IMR-90 (cell line): ENCODE data around the gene PDZRN3. TPM values are rescaled to one million over a fixed set of nuclear protein-coding genes. Genes with fewer than 3 reads are reported as not detected.

ENCODE experiments used
- ATAC-seq: fragments of 200-7000 bp; cut with Tn5 transposase; 2 replicates; pipeline ENCODE4 v1.9.1; 2020; ENCODE audit warnings: low read depth, mild to moderate bottlenecking, moderate library complexity
- BruUV-seq: library from RNA; stranded (reverse); fragments of 400-500 nt; replicated peaks from 2 replicates; lab custom pipeline; 2021; lab: Mats Ljungman, UMichigan
- CTCF ChIA-PET: fragments of 300-600 bp; formaldehyde crosslinking; extraction: SDS; loops from one replicate; lab custom pipeline; 2021; ENCODE audit warnings: antibody characterized with exemption; lab: Yijun Ruan, JAX
- POLR2A ChIA-PET: fragments of 300-600 bp; sonication (Branson Sonifier 250); formaldehyde crosslinking; loops from one replicate; lab custom pipeline; 2022; ENCODE audit warnings: antibody characterized with exemption; ENCODE audit not compliant: unreplicated experiment; lab: Charles Lee
- DNase-seq: peaks from one replicate; pipeline ENCODE4 v3.0.0; 2013
- H2AFZ ChIP-seq: replicated peaks from 2 replicates; pipeline ENCODE3; 2013; ENCODE audit warnings: low read length, mild to moderate bottlenecking; ENCODE audit not compliant: poor library complexity
- H2AK5ac ChIP-seq: 2 replicates; pipeline ENCODE4 v1.6.1; 2013; ENCODE audit warnings: low read depth, low read length, inconsistent platforms
- H2AK9ac ChIP-seq: replicated peaks from 2 replicates; pipeline ENCODE3; 2013; ENCODE audit warnings: mild to moderate bottlenecking, low read depth, low read length, moderate library complexity; ENCODE audit not compliant: poor library complexity
- H2BK120ac ChIP-seq: 2 replicates; pipeline ENCODE4 v1.6.1; 2013; ENCODE audit warnings: low read depth, low read length, inconsistent platforms
- H2BK15ac ChIP-seq: 3 replicates; pipeline ENCODE4 v1.6.1; 2013; ENCODE audit warnings: low read depth, low read length, inconsistent platforms
- H2BK20ac ChIP-seq: 2 replicates; pipeline ENCODE4 v1.6.1; 2013; ENCODE audit warnings: low read depth, mild to moderate bottlenecking, inconsistent platforms, low read length, moderate library complexity
- H2BK5ac ChIP-seq: 2 replicates; pipeline ENCODE4 v1.6.1; 2013; ENCODE audit warnings: mild to moderate bottlenecking, low read depth, low read length, inconsistent platforms; ENCODE audit not compliant: poor library complexity, severe bottlenecking
- H3K14ac ChIP-seq: replicated peaks from 2 replicates; pipeline ENCODE4 v1.6.1; 2013; ENCODE audit warnings: low read depth, low read length, inconsistent platforms
- H3K18ac ChIP-seq: 2 replicates; pipeline ENCODE4 v1.6.1; 2013; ENCODE audit warnings: low read depth, low read length, control low read depth
- H3K23ac ChIP-seq: 2 replicates; pipeline ENCODE4 v1.6.1; 2013; ENCODE audit warnings: low read depth, low read length, inconsistent platforms
- H3K27ac ChIP-seq: 2 replicates; pipeline ENCODE4 v1.5.1; 2013; ENCODE audit warnings: mild to moderate bottlenecking, control low read depth, low read length; ENCODE audit not compliant: insufficient read depth
- H3K27me3 ChIP-seq: 2 replicates; pipeline ENCODE4 v1.6.1; 2013; ENCODE audit warnings: low read length; ENCODE audit not compliant: control insufficient read depth, insufficient read depth
- H3K36me3 ChIP-seq: 2 replicates; pipeline ENCODE4 v1.6.1; 2013; ENCODE audit warnings: low read length, mixed read lengths; ENCODE audit not compliant: control insufficient read depth, insufficient read depth
- H3K4ac ChIP-seq: 2 replicates; pipeline ENCODE4 v1.6.1; 2013; ENCODE audit warnings: low read depth, low read length, inconsistent platforms
- H3K4me1 ChIP-seq: 2 replicates; pipeline ENCODE4 v1.6.1; 2013; ENCODE audit warnings: low read length, mixed read lengths; ENCODE audit not compliant: control insufficient read depth, insufficient read depth
- H3K4me2 ChIP-seq: 2 replicates; pipeline ENCODE4 v1.6.1; 2013; ENCODE audit warnings: low read depth, mild to moderate bottlenecking, control low read depth, low read length, moderate library complexity
- H3K4me3 ChIP-seq: 2 replicates; pipeline ENCODE4 v1.5.1; 2013; ENCODE audit warnings: low read depth, mild to moderate bottlenecking, control low read depth, low read length, moderate library complexity; ENCODE audit not compliant: insufficient read depth
- H3K56ac ChIP-seq: 2 replicates; pipeline ENCODE4 v1.6.1; 2013; ENCODE audit warnings: low read length, inconsistent platforms; ENCODE audit not compliant: insufficient read depth; ENCODE audit errors: extremely low read depth
- H3K79me1 ChIP-seq, 2 experiments: 2 replicates each; pipeline ENCODE4 v1.6.1; 2013; ENCODE audit warnings: low read length in 2 of 2, inconsistent platforms in 1 of 2, low read depth in 1 of 2
- H3K9ac ChIP-seq: 2 replicates; pipeline ENCODE4 v1.6.1; 2013; ENCODE audit warnings: low read depth, low read length, control low read depth
- H3K9me1 ChIP-seq: 2 replicates; pipeline ENCODE4 v1.6.1; 2013; ENCODE audit warnings: low read length, inconsistent platforms; ENCODE audit not compliant: insufficient read depth
- H3K9me3 ChIP-seq: 2 replicates; pipeline ENCODE4 v1.6.1; 2013; ENCODE audit warnings: low read length; ENCODE audit not compliant: control insufficient read depth, insufficient read depth
- H4K20me1 ChIP-seq: 2 replicates; pipeline ENCODE4 v1.6.1; 2013; ENCODE audit warnings: low read length, inconsistent platforms; ENCODE audit not compliant: insufficient read depth
- H4K5ac ChIP-seq: 2 replicates; pipeline ENCODE4 v1.6.1; 2013; ENCODE audit warnings: mild to moderate bottlenecking, low read depth, low read length, control low read depth
- H4K8ac ChIP-seq, 2 experiments: 2 replicates each; pipeline ENCODE4 v1.6.1; 2013; ENCODE audit warnings: low read depth in 2 of 2, low read length in 2 of 2, control low read depth in 1 of 2, inconsistent platforms in 1 of 2
- H4K91ac ChIP-seq: 2 replicates; pipeline ENCODE4 v1.6.1; 2013; ENCODE audit warnings: low read depth, low read length, inconsistent platforms; ENCODE audit not compliant: insufficient read depth
- CTCF ChIP-seq: conservative IDR thresholded peaks from 2 replicates; pipeline ENCODE4 v1.5.1; 2012; ENCODE audit warnings: mild to moderate bottlenecking, low read depth, low read length, improper control_type of control experiment
- FOS ChIP-seq: fragments of 150-350 bp; IDR thresholded peaks from 2 replicates; pipeline ENCODE4 v1.6.1; 2016; ENCODE audit warnings: low read depth, low read length
- MAZ ChIP-seq: IDR thresholded peaks from 2 replicates; pipeline ENCODE4 v1.6.1; 2012; ENCODE audit warnings: low read depth, mild to moderate bottlenecking, low read length, improper control_type of control experiment, moderate library complexity, borderline replicate concordance
- NFE2L2 ChIP-seq: fragments of 150-350 bp; IDR thresholded peaks from 2 replicates; pipeline ENCODE4 v1.6.1; 2016; ENCODE audit warnings: low read depth, mild to moderate bottlenecking, low read length
- RAD21 ChIP-seq: IDR thresholded peaks from 2 replicates; pipeline ENCODE4 v1.6.1; 2012; ENCODE audit warnings: low read length, improper control_type of control experiment
- RCOR1 ChIP-seq: IDR thresholded peaks from 2 replicates; pipeline ENCODE4 v1.6.1; 2012; ENCODE audit warnings: mild to moderate bottlenecking, low read length, improper control_type of control experiment; ENCODE audit not compliant: insufficient replicate concordance
- WGBS, 2 experiments: methylation state at CpG; one replicate each; pipeline versions ENCODE4 v1.1.5 to v1.1.7; 2013; ENCODE audit warnings: missing lambda C conversion rate in 2 of 2; ENCODE audit not compliant: insufficient read length in 1 of 2; ENCODE audit errors: extremely low coverage in 2 of 2; 5-methylcytosine and 5-hydroxymethylcytosine counted together
- dilution Hi-C: fragments of 300-500 bp; cut with HindIII; formaldehyde crosslinking; loops from one replicate; pipeline ENCODE4 v1.14.3; 2018; ENCODE audit warnings: low sequenced_read_pairs; ENCODE audit not compliant: unreplicated experiment
- in situ Hi-C: fragments of 300-500 bp; cut with MboI; formaldehyde crosslinking; loops from 3 replicates; pipeline ENCODE4 v1.14.3; 2019; ENCODE audit warnings: low sequenced_read_pairs, inconsistent platforms, mixed read lengths
- intact Hi-C: fragments of 100-400 bp; cut with micrococcal nuclease; formaldehyde crosslinking; loops from 2 replicates; pipeline ENCODE4 v1.10.0; 2022
- polyA plus RNA-seq, 3 experiments: library from polyadenylated mRNA; depleted of rRNA; stranded (reverse); fragments of >200 nt; gene quantifications; 2 replicates each; pipeline ENCODE4 v1.2.3, GENCODE V29; 2012; ENCODE audit warnings: low replicate concordance in 1 of 3
- total RNA-seq: library from RNA; depleted of rRNA; stranded (reverse); fragments of >200 nt; gene quantifications from 2 replicates; pipeline ENCODE4 v1.2.3, GENCODE V29; 2012

PDZRN3 gene
- total and polyA plus RNA-seq, 2 of the 4 experiments (the other 2 are of a cell fraction): 9.4 to 17.0 TPM

GRCh38 chr3:73610493-73610892 is 14.2 kb downstream of the PDZRN3 start:
- H3K27me3 ChIP-seq: no peaks in the 10 kb centered on the region
- no peak overlapping the region for H2BK120ac ChIP-seq
- H3K27ac ChIP-seq: no peak overlapping the region
- H3K4me3 ChIP-seq: no peak overlapping the region
- H2BK5ac ChIP-seq: no peak overlapping the region
- H3K9me3 ChIP-seq: no peaks in the 10 kb centered on the region
- no peak overlapping the region for H3K4ac ChIP-seq
- no peak overlapping the region for H3K18ac ChIP-seq
- POLR2A ChIA-PET: no interaction called here
- CTCF ChIA-PET: no interaction called here
- TF ChIP-seq CTCF (no peak), NFE2L2 (no peak), RCOR1 (no peak), FOS (no peak), MAZ (no peak), RAD21 (no peak)
- no peak overlapping the region for H2BK20ac ChIP-seq
- intact Hi-C loops (no loop called here), in situ Hi-C loops (loop anchor here (25.0 kb wide), 1 partner anchor 98 kb away; no protein-coding TSS in a partner anchor), dilution Hi-C loops (loop anchor here (25.0 kb wide), 1 partner anchor 98 kb away; no protein-coding TSS in a partner anchor)
- peaks cover 15 to 33% of the 10 kb centered on the region in 2 experiments; a peak in 3 of 4 replicates for H3K79me1 ChIP-seq
- BruUV-seq: no TSS peak
- peaks cover 10% of the 10 kb centered on the region; the same call in 1 of the 2 replicates for H3K36me3 ChIP-seq
- H3K23ac ChIP-seq: no peak overlapping the region
- no peak overlapping the region for H4K91ac ChIP-seq
- ATAC-seq: no peak
- H2AFZ ChIP-seq: no peak overlapping the region
- H2BK15ac ChIP-seq: no peak overlapping the region
- H3K56ac ChIP-seq: no peak overlapping the region
- H4K5ac ChIP-seq: no peak overlapping the region
- H4K20me1 ChIP-seq: peaks cover 41% of the 10 kb centered on the region; the same call in 1 of the 2 replicates
- DNase-seq: no peak
- no peak overlapping the region for H2AK5ac ChIP-seq
- peaks cover 7% of the 10 kb centered on the region for H3K4me1 ChIP-seq
- H3K9me1 ChIP-seq: no peaks in the 10 kb centered on the region; the same call in 1 of the 2 replicates
- no peak overlapping the region for H2AK9ac ChIP-seq
- WGBS, 2 experiments: no CpG with 5 or more reads among the region's 1 CpG
- no peak overlapping the region for H3K4me2 ChIP-seq
- H3K14ac ChIP-seq: no peak overlapping the region
- H3K9ac ChIP-seq: no peak overlapping the region
- no peak overlapping the region for H4K8ac ChIP-seq
